Mononuclear cell (primary cell): ENCODE data around the gene SRPK3. TPM values are rescaled to one million over a fixed set of nuclear protein-coding genes. Genes with fewer than 3 reads are reported as not detected.

Source experiments
- H3K27me3 ChIP-seq: 2 replicates; pipeline ENCODE4 v1.6.0; 2011; ENCODE audit warnings: low read length, control low read depth; ENCODE audit not compliant: insufficient read depth
- H3K4me1 ChIP-seq: 2 replicates; pipeline ENCODE4 v1.5.1; 2011; ENCODE audit warnings: mild to moderate bottlenecking, low read length, control low read depth; ENCODE audit not compliant: insufficient read depth
- H3K4me3 ChIP-seq: 2 replicates; pipeline ENCODE4 v1.5.1; 2011; ENCODE audit warnings: mild to moderate bottlenecking, low read length, moderate library complexity
- H3K9me3 ChIP-seq: 2 replicates; pipeline ENCODE4 v1.5.1; 2011; ENCODE audit warnings: low read depth, mild to moderate bottlenecking, control low read depth, low read length
- total RNA-seq: library from RNA; depleted of rRNA; stranded (reverse); fragments of >200 nt; gene quantifications from one replicate; pipeline ENCODE4 v1.2.3, GENCODE V29; 2012

SRPK3 gene
- total RNA-seq, 1 donor: under 0.01 TPM

GRCh38 chrX:153764786-153765137 is 16.1 kb upstream of the SRPK3 start:
- H3K27me3 ChIP-seq: no peaks in the 10 kb centered on the region
- no peaks in the 10 kb centered on the region for H3K9me3 ChIP-seq
- H3K4me1 ChIP-seq: peaks cover 3% of the 10 kb centered on the region
- no peak overlapping the region for H3K4me3 ChIP-seq

DNA sequence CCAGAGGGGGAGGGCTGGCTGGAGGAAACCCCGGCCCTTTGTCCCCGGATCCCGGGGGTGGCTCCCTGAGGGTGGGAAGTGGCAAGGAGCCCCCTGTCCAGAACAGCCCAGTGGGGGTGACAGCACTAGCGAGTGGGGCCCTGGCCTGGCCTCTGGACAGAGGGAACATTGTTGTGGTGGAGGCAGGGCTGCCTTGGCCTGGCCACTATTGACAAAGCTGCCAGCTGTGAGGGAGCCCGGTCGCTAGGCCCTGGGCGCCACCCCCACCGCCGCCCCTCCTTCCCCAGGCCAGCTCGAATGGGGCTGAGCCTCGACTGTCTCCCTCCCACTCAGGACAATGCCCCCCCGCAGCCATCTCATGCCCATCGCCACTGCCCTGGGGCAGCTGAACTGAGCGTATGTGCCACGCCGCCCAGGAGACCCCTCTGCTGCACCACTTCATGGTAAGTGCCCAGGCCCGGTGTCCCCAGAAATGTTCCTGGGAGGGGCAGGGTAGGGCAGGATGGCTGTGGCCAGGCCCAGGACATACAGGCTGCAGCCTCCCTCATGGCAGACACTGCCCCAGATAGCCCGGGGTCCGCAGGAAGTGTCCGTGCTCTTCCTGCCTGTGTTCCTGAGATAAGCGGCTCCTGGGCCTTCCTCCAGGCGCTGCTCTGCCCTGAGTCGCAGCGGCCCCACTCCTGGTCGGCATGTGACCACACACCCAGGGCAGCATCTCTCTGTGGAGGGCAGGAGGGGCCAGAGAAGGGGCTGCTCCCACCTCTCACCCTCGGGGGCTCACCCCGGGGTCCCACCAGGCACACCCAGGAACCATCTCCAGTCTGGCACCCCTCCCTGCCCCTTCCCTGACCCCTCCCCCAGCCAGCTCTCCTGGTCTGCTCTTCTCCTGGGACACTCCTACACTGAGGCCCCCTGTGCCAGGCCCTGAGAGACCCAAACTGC is 15.4 kb upstream of the SRPK3 start:
- H3K9me3 ChIP-seq: no peaks in the 10 kb centered on the region
- no peaks in the 10 kb centered on the region for H3K27me3 ChIP-seq
- no peak overlapping the region for H3K4me3 ChIP-seq
- peaks cover 3% of the 10 kb centered on the region for H3K4me1 ChIP-seq

DNA sequence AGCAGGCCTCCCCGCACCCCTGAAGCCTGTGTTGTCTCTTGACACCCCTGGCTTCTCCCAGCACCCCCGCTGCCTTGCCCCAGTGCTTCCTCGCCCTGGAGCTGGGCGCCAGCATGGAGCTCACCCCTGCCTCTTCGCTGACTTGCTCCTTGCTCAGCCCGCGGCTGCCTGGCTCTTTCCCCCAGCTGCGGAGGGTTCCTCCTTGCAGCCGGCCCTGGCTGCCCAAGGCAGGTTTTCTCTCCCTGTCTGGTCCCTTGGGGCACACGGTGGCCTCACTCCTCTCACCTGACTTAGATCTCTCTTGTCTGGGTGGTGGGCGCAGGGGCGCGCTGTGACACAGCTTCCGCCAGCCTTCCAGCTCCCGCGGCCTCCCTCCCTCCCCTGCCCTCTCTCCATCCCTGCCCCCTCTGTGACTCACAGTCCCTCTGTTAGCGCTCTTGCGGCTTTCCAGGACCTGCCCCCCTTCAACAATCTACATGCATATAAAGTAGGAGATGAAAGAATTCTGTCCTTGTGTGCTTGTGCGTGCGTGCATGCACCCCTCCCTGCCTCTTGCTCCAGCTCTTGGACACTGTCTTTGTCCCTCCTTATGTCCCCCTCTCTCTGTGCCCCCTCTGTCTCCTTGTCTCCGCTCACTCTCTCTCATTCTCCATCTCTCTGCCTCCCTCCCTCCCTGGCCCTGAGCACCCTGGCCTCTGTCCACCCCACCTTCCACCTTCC is 14.6 kb upstream of the SRPK3 start:
- no peak overlapping the region for H3K4me3 ChIP-seq
- no peaks in the 10 kb centered on the region for H3K27me3 ChIP-seq
- peaks cover 3% of the 10 kb centered on the region for H3K4me1 ChIP-seq
- H3K9me3 ChIP-seq: no peaks in the 10 kb centered on the region

DNA sequence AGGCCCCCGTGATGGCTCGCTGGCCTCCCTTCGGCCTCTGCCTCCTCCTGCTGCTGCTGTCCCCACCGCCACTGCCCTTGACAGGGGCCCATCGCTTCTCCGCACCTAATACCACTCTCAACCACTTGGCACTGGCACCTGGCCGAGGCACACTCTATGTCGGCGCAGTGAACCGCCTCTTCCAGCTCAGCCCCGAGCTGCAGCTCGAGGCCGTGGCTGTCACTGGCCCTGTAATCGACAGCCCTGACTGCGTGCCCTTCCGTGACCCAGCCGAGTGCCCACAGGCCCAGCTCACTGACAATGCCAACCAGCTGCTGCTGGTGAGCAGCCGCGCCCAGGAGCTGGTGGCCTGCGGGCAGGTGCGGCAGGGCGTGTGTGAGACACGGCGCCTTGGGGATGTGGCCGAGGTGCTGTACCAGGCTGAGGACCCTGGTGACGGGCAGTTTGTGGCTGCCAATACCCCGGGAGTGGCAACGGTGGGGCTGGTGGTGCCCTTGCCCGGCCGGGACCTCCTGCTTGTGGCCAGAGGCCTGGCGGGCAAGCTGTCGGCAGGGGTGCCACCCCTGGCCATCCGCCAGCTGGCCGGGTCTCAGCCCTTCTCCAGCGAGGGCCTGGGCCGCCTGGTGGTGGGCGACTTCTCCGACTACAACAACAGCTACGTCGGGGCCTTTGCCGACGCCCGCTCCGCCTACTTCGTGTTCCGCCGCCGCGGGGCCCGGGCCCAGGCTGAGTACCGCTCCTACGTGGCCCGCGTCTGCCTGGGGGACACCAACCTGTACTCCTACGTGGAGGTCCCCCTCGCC is 13.8 kb upstream of the SRPK3 start:
- Histone ChIP-seq H3K9me3 (no peaks in the 10 kb centered on the region), H3K4me3 (no peak overlapping the region), H3K4me1 (peaks cover 3% of the 10 kb centered on the region), H3K27me3 (no peaks in the 10 kb centered on the region)

DNA sequence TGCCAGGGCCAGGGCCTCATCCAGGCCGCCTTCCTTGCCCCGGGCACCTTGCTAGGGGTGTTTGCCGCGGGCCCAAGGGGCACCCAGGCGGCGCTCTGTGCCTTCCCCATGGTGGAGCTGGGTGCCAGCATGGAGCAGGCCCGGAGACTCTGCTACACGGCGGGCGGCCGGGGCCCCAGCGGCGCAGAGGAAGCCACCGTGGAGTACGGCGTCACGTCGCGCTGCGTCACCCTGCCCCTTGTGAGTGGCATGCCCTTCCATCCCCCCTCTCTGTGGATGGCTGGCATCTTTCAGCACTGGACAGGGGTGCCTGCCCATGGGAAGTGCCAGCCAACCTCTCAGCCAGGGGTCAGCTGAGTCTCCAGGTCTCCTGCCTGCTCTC is 13.2 kb upstream of the SRPK3 start:
- H3K4me1 ChIP-seq: peaks cover 3% of the 10 kb centered on the region
- no peaks in the 10 kb centered on the region for H3K9me3 ChIP-seq
- H3K27me3 ChIP-seq: no peaks in the 10 kb centered on the region
- H3K4me3 ChIP-seq: no peak overlapping the region

GRCh38 chrX:153768311-153769157 is 12.3 kb upstream of the SRPK3 start:
- Histone ChIP-seq H3K4me3 (no peak overlapping the region), H3K4me1 (peaks cover 3% of the 10 kb centered on the region), H3K9me3 (no peaks in the 10 kb centered on the region), H3K27me3 (no peaks in the 10 kb centered on the region)

DNA sequence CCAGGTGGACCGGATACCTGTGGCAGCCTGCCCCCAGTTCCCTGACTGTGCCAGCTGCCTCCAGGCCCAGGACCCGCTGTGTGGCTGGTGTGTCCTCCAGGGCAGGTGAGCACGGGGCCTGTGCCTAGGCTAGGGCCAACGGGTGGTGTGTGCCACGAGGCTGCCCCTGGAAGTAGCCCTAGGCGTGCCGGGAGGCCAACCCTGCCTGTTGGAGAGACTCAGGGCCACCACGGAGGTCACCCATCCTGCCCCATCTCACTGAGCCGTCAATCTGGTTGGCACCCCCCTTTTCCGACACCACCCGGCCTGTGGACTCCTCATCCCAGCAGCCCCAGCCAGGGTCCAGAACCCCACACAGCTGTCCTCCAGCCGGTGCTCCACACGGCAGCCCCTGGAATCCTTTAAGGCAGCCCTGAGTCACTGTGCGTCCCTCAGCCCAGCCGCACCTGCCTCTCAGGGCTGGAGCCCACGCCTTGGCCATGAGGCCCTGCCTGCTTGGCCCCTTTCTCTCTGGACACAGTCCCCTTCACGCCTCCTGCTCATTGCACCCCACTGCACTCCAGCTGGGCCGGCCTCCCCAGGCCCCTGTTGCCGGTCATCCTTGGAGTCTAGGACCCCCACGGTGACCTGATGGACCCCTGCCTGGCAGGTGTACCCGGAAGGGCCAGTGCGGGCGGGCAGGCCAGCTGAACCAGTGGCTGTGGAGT is 11.5 kb upstream of the SRPK3 start:
- Histone ChIP-seq H3K4me1 (no peaks in the 10 kb centered on the region), H3K4me3 (no peak overlapping the region), H3K9me3 (no peaks in the 10 kb centered on the region), H3K27me3 (no peaks in the 10 kb centered on the region)

DNA sequence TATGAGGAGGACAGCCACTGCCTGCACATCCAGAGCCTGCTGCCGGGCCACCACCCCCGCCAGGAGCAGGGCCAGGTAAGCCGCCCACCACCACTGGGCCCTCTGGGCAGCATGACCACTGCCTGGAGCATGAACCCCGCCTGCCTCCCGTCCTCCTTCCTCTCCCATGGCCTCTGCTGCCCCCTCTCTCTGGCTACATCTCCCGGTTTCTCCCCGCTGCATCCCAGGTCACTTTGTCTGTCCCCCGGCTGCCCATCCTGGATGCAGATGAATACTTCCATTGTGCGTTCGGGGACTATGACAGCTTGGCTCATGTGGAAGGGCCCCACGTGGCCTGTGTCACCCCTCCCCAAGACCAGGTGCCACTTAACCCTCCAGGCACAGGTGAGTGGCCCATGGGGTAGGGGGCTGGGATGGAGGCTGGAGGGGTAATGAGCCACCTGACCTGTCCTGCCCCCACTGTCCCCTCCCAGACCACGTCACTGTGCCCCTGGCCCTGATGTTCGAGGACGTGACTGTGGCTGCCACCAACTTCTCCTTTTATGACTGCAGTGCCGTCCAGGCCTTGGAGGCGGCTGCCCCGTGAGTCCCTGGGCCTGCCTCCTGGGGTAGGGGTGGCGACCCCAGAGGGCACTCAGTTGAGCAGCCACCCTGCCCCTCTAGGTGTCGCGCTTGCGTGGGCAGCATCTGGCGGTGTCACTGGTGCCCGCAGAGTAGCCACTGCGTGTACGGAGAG is 10.8 kb upstream of the SRPK3 start:
- H3K27me3 ChIP-seq: no peaks in the 10 kb centered on the region
- H3K9me3 ChIP-seq: no peaks in the 10 kb centered on the region
- H3K4me1 ChIP-seq: no peaks in the 10 kb centered on the region
- no peak overlapping the region for H3K4me3 ChIP-seq

- H3K9me3 ChIP-seq: no peaks in the 10 kb centered on the region
- no peaks in the 10 kb centered on the region for H3K4me1 ChIP-seq
- no peaks in the 10 kb centered on the region for H3K27me3 ChIP-seq
- no peak overlapping the region for H3K4me3 ChIP-seq
These were observed 10.0 kb upstream of the SRPK3 start for GRCh38 chrX:153770601-153771414.

- Histone ChIP-seq H3K27me3 (no peaks in the 10 kb centered on the region), H3K4me3 (no peak overlapping the region), H3K9me3 (no peaks in the 10 kb centered on the region), H3K4me1 (no peaks in the 10 kb centered on the region)
These were observed 9.2 kb upstream of the SRPK3 start for GRCh38 chrX:153771415-153772315.

DNA sequence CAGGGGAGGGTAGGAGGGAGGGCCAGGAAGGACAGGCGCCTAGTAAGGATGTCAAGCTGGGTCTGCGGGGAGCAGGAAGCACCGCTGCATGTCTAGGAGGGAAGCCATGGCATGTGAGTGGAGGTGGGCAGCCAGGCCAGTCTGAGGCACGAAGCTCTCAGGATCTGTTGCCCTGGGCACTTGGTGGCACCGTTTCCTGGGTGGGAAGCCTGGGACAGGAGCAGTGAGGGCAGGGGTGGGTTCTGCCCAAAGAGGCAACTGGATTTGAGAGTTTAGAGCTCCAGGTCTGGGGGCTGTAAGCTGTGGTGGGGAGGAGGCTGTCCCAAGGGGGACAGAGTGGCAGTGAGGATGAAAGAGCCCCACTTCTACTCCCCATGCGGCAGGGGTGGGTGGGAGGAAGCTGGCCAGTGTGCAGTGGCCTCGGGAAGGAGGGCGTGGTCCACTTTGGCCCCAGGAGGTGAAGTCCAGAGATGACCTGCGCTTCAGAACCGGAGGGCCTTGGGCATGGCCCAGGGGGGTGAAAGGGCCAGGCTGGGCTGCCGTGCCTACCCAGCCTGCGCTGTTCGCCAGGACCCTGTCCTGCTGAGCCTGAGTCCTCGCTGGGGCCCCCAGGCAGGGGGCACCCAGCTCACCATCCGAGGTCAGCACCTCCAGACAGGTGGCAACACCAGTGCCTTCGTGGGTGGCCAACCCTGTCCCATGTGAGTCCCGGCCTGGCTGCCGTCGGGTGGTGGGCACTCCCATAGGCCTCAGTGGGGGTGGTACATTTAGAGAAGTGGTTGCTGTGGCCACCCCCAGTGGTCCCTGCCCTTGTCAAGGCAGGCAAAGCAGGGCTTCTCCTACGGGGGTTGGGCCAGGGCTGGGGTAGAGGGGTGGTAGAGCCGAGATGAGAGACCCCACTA is 8.3 kb upstream of the SRPK3 start:
- no peaks in the 10 kb centered on the region for H3K9me3 ChIP-seq
- H3K4me3 ChIP-seq: no peak overlapping the region
- H3K27me3 ChIP-seq: no peaks in the 10 kb centered on the region
- H3K4me1 ChIP-seq: no peaks in the 10 kb centered on the region
